ENCODE measurements around the gene SLC22A23.

- TF ChIP-seq CTCF (conservative IDR thresholded peaks at IDR 0.05; ENCODE audit: low read depth, low read length) (no peak), EZH2phosphoT487 (IDR thresholded peaks at IDR 0.05; ENCODE audit: borderline replicate concordance, low read length) (no peak), EZH2 (IDR thresholded peaks at IDR 0.05; ENCODE audit: low read length, unreplicated experiment) (no peak)
Measured at GRCh38 chr6:3384241-3385143, 72.4 kb downstream of the SLC22A23 start.

Measured in PC-3 (cell line).